GM23248 (cell line): Measurements from ENCODE around the gene DCAF6.

ENCODE experiments used
- EZH2 ChIP-seq: fragments of 200-600 bp; sonication (generic); IDR thresholded peaks from 2 replicates; pipeline ENCODE4 v1.6.1; 2018; ENCODE audit warnings: antibody characterized with exemption, mild to moderate bottlenecking; ENCODE audit not compliant: insufficient read depth, poor library complexity, severe bottlenecking
- EZH2phosphoT487 ChIP-seq: fragments of 200-600 bp; sonication (generic); IDR thresholded peaks from 2 replicates; pipeline ENCODE4 v1.6.1; 2018; ENCODE audit warnings: antibody characterized with exemption, moderate library complexity, mild to moderate bottlenecking, low read depth; ENCODE audit not compliant: insufficient read depth

GRCh38 chr1:168116327-168116799 is 179.9 kb downstream of the DCAF6 start:
- TF ChIP-seq EZH2 (no peak), EZH2phosphoT487 (no peak)
